Astrocyte (in vitro differentiated cells and primary cell): ENCODE results near the gene SCAP.

Experiments used
- EZH2 ChIP-seq: IDR thresholded peaks from 2 replicates; pipeline ENCODE4 v1.6.1; 2012; ENCODE audit warnings: mild to moderate bottlenecking, low read length, inconsistent platforms; ENCODE audit not compliant: insufficient read depth
- TF ChIP-seq, protein P1 (sequence below): IDR thresholded peaks from 2 replicates; pipeline ENCODE4 v1.5.1; 2011; ENCODE audit warnings: low read depth, mild to moderate bottlenecking, inconsistent platforms, low read length, moderate library complexity; ENCODE audit not compliant: insufficient read depth

DNA sequence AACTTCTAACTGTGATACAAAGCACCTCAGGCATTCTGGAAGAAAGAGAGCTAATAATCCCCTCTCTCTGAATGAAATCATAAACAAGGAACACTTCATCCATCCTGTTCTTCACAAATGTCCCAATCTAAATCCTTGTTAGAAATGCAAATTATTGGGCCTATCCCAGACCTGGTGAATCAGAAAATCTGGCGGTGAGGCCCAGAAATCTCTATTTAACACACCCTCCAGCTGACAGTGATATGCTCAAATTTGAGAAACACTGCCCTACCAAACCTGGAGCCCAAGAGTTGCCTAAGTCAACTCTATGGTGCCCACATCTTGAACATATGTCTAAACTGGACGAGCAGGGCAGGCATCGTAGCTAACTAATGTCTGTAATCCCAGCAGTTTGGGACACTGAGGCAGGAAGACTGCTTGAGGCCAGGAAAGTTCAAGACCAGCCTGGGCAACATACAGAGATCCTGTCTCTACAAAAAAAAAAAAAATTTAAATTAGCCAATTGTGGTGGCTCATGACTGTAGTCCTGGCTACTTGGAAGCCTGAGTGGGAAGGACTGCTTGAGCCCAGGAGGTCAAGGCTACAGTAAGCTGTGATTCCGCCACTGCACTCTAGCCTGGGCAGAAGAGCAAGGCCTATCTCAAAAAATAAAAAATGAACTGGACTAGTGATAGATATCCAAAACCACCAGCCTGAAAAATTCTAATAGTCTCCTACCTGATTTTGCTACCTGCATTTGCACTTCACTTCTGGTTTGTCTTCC, 23.1 kb downstream of the SCAP start:
- TF ChIP-seq, protein P1, sequence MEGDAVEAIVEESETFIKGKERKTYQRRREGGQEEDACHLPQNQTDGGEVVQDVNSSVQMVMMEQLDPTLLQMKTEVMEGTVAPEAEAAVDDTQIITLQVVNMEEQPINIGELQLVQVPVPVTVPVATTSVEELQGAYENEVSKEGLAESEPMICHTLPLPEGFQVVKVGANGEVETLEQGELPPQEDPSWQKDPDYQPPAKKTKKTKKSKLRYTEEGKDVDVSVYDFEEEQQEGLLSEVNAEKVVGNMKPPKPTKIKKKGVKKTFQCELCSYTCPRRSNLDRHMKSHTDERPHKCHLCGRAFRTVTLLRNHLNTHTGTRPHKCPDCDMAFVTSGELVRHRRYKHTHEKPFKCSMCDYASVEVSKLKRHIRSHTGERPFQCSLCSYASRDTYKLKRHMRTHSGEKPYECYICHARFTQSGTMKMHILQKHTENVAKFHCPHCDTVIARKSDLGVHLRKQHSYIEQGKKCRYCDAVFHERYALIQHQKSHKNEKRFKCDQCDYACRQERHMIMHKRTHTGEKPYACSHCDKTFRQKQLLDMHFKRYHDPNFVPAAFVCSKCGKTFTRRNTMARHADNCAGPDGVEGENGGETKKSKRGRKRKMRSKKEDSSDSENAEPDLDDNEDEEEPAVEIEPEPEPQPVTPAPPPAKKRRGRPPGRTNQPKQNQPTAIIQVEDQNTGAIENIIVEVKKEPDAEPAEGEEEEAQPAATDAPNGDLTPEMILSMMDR, result no peak
- no peak for TF ChIP-seq EZH2
